ENCODE results near the gene LASP1NB.

GRCh38 chr17:38970804-38971203, 45.4 kb downstream of the LASP1NB start:
- TF ChIP-seq, protein P1, sequence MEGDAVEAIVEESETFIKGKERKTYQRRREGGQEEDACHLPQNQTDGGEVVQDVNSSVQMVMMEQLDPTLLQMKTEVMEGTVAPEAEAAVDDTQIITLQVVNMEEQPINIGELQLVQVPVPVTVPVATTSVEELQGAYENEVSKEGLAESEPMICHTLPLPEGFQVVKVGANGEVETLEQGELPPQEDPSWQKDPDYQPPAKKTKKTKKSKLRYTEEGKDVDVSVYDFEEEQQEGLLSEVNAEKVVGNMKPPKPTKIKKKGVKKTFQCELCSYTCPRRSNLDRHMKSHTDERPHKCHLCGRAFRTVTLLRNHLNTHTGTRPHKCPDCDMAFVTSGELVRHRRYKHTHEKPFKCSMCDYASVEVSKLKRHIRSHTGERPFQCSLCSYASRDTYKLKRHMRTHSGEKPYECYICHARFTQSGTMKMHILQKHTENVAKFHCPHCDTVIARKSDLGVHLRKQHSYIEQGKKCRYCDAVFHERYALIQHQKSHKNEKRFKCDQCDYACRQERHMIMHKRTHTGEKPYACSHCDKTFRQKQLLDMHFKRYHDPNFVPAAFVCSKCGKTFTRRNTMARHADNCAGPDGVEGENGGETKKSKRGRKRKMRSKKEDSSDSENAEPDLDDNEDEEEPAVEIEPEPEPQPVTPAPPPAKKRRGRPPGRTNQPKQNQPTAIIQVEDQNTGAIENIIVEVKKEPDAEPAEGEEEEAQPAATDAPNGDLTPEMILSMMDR (IDR thresholded peaks at IDR 0.05), result no peak
- no peak for TF ChIP-seq POLR2A (IDR thresholded peaks at IDR 0.05)

Measured in prostate gland (tissue), 2 donors.